ENCODE measurements around the gene YDJC.
"Not testable (repeated sequence)": the region's sequence is repeated elsewhere in the genome, so short reads cannot be mapped to it uniquely, and the experiment has no call there.

YDJC gene

GRCh38 chr22:21629255-21630149 is at the start of gene YDJC:
YDJC (minus strand) TSS chr22:21630022; CDS start chr22:21630014, 8 bp downstream.
- DNase-seq, result peak; percentile 94

- no peak for DNase-seq
Measured at GRCh38 chr22:21679383-21679782, 49.6 kb upstream of the YDJC start.

GRCh38 chr22:21678842-21679241 is 49.0 kb upstream of the YDJC start:
- not testable (repeated sequence) for DNase-seq

GRCh38 chr22:21677606-21678443 is 48.0 kb upstream of the YDJC start:
- DNase-seq, result no peak

- no peak for DNase-seq
Measured at GRCh38 chr22:21674638-21675245, 44.9 kb upstream of the YDJC start.

- no peak for DNase-seq
Measured at GRCh38 chr22:21673534-21674321, 43.9 kb upstream of the YDJC start.

GRCh38 chr22:21672107-21672629 is 42.3 kb upstream of the YDJC start:
- no peak for DNase-seq

- no peak for DNase-seq
Measured at GRCh38 chr22:21669026-21669425, 39.2 kb upstream of the YDJC start.

- no peak for DNase-seq
Measured at GRCh38 chr22:21666786-21667185, 37.0 kb upstream of the YDJC start.

GRCh38 chr22:21665047-21665851 is 35.4 kb upstream of the YDJC start:
- DNase-seq, result no peak

GRCh38 chr22:21663738-21664137 is 33.9 kb upstream of the YDJC start:
- DNase-seq, result no peak

GRCh38 chr22:21661991-21662390 is 32.2 kb upstream of the YDJC start:
- DNase-seq, result no peak

- no peak for DNase-seq
Measured at GRCh38 chr22:21660904-21661303, 31.1 kb upstream of the YDJC start.

GRCh38 chr22:21659864-21660525 is 30.2 kb upstream of the YDJC start:
- no peak for DNase-seq

- peak; percentile 72 for DNase-seq
Measured at GRCh38 chr22:21657360-21658032, 27.7 kb upstream of the YDJC start.

- no peak for DNase-seq
Measured at GRCh38 chr22:21657020-21657359, 27.2 kb upstream of the YDJC start.

GRCh38 chr22:21652547-21653545 is 23.0 kb upstream of the YDJC start:
- no peak for DNase-seq

- DNase-seq, result peak; percentile 95
Measured at GRCh38 chr22:21652010-21652546, 22.3 kb upstream of the YDJC start.
